ENCODE measurements around the gene NFE2L3. TPM values are rescaled to one million over a fixed set of nuclear protein-coding genes. Genes with fewer than 3 reads are reported as not detected.

The NFE2L3 gene
- total RNA-seq, 1 experiment from 2014 or later, result 2.2 TPM

- no TSS peak for BruUV-seq (replicated peaks)
These were observed 76.0 kb downstream of the NFE2L3 start for GRCh38 chr7:26227987-26228386.

DNA sequence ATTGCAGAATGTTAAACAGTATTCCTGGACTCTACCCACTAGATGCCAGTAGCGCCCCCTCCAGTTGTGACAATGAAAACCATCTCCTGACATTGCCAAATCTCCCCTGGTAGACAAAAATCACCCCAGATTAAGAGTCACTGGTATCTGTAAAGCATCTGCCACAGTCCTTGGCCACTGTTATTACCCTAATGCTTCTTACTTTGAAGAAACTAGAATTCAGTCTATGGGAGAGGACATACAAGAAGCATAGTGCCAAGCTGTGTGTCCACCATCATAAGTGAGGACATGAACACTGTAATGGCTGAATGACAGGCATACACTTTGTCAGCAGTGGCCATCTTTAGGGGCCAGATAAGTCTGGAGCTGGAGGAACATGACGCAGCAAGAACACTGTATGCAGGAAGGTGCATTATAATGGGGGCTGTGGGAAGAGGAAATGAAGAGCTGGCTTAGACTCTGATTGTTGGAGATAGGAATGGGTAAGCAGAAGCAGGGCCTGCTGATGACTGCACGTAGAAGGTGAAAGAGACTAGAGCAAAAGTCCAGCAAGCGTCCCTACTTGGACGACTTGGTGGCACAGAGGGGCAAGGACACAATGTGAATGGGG lies 82.0 kb downstream of the NFE2L3 start:
- no peak overlapping the region for H3K4me3 Mint-ChIP-seq (ENCODE audit: unreplicated experiment)
- no peaks in the 10 kb centered on the region for H3K36me3 Mint-ChIP-seq (ENCODE audit: insufficient read depth, unreplicated experiment)
- CTCF ChIA-PET, result no interaction called here

More at GRCh38 chr7:26227987-26228386, 76.0 kb downstream of the NFE2L3 start:
- no peak for DNase-seq (ENCODE audit: unreplicated experiment)
- H3K27me3 Mint-ChIP-seq (ENCODE audit: insufficient read depth, unreplicated experiment), result no peaks in the 10 kb centered on the region
- H3K9me3 Mint-ChIP-seq (ENCODE audit: unreplicated experiment), result no peaks in the 10 kb centered on the region
- no peak overlapping the region for H3K4me3 Mint-ChIP-seq (ENCODE audit: unreplicated experiment)
- no peaks in the 10 kb centered on the region for H3K36me3 Mint-ChIP-seq (ENCODE audit: insufficient read depth, unreplicated experiment)
- no peak overlapping the region for H3K27ac Mint-ChIP-seq (ENCODE audit: low read depth, unreplicated experiment)
- TF ChIP-seq, protein P1, sequence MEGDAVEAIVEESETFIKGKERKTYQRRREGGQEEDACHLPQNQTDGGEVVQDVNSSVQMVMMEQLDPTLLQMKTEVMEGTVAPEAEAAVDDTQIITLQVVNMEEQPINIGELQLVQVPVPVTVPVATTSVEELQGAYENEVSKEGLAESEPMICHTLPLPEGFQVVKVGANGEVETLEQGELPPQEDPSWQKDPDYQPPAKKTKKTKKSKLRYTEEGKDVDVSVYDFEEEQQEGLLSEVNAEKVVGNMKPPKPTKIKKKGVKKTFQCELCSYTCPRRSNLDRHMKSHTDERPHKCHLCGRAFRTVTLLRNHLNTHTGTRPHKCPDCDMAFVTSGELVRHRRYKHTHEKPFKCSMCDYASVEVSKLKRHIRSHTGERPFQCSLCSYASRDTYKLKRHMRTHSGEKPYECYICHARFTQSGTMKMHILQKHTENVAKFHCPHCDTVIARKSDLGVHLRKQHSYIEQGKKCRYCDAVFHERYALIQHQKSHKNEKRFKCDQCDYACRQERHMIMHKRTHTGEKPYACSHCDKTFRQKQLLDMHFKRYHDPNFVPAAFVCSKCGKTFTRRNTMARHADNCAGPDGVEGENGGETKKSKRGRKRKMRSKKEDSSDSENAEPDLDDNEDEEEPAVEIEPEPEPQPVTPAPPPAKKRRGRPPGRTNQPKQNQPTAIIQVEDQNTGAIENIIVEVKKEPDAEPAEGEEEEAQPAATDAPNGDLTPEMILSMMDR (IDR thresholded peaks at IDR 0.05; ENCODE audit: unreplicated experiment), result no peak
- POLR2A ChIA-PET, result interaction anchor here (1.4 kb wide), 1 partner anchor 25 kb away, joined by 3 read pairs; no protein-coding TSS in a partner anchor
- intact Hi-C loops (cut with micrococcal nuclease), result no loop called here
- CTCF ChIA-PET, result interaction anchor here (1.0 kb wide), 1 partner anchor 14 kb away, joined by 5 read pairs; no protein-coding TSS in a partner anchor
- H3K4me1 Mint-ChIP-seq (ENCODE audit: insufficient read depth, unreplicated experiment), result no peaks in the 10 kb centered on the region

More for the DNA sequence above, 82.0 kb downstream of the NFE2L3 start:
- Mint-ChIP-seq H3K9me3 (ENCODE audit: unreplicated experiment) (no peaks in the 10 kb centered on the region), H3K27me3 (ENCODE audit: insufficient read depth, unreplicated experiment) (no peaks in the 10 kb centered on the region), H3K27ac (ENCODE audit: low read depth, unreplicated experiment) (no peak overlapping the region), H3K4me1 (ENCODE audit: insufficient read depth, unreplicated experiment) (no peaks in the 10 kb centered on the region)
- intact Hi-C loops (cut with micrococcal nuclease), result no loop called here
- POLR2A ChIA-PET, result interaction anchor here (0.6 kb wide), 1 partner anchor 191 kb away, joined by 3 read pairs; no protein-coding TSS in a partner anchor
- DNase-seq (ENCODE audit: unreplicated experiment), result no peak
- TF ChIP-seq, protein P1 (IDR thresholded peaks at IDR 0.05; ENCODE audit: unreplicated experiment), result no peak
- BruUV-seq (replicated peaks), result no TSS peak

Other genes with a start within 250 kb of the NFE2L3 start
- gene HNRNPA2B1, start 48.5 kb downstream of the NFE2L3 start, total RNA-seq (2022), result 592 and 646 TPM in 2 replicates
- gene CBX3, start 49.5 kb downstream of the NFE2L3 start, total RNA-seq (2022), result 137 and 171 TPM in 2 replicates
- 7.1 and 8.0 TPM in 2 replicates for gene SNX10, start 139.7 kb downstream of the NFE2L3 start, total RNA-seq (2022)